HG03460 (cell line): ENCODE measurements around the gene CCDC27.
"Not testable (repeated sequence)": the region's sequence is repeated elsewhere in the genome, so short reads cannot be mapped to it uniquely, and the experiment has no call there.

Experiments
- ATAC-seq: cut with Tn5 transposase; IDR thresholded peaks from one replicate; pipeline ENCODE4 v1.9.1; 2021; ENCODE audit not compliant: unreplicated experiment

Gene CCDC27

GRCh38 chr1:3735027-3735681, 17.1 kb upstream of the CCDC27 start:
- no peak for ATAC-seq

GRCh38 chr1:3735688-3736087, 16.6 kb upstream of the CCDC27 start:
- no peak for ATAC-seq

DNA sequence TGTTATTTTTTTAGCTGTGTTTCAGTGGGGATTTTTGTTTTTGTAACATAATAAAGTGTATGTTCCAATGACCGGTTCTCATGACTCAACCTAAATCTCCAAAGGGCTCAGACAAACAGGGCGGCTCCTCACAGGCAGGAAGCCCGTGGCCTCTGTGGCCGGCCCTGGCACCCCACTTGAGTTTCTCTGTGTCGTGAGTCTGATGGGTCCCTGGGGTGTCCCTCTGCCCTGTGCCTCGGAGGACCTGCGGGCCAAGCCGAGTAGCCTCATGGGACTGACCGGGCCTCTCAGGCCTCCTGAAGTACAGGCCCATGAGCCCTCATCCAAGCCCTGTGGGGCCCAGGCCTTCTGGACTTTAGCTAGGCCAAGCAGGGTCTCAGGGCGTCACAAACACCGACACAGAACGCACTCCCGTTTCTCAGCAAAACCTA, 16.1 kb upstream of the CCDC27 start:
- no peak for ATAC-seq

- ATAC-seq, result no peak
These were observed 15.5 kb upstream of the CCDC27 start for GRCh38 chr1:3736708-3737107.

DNA sequence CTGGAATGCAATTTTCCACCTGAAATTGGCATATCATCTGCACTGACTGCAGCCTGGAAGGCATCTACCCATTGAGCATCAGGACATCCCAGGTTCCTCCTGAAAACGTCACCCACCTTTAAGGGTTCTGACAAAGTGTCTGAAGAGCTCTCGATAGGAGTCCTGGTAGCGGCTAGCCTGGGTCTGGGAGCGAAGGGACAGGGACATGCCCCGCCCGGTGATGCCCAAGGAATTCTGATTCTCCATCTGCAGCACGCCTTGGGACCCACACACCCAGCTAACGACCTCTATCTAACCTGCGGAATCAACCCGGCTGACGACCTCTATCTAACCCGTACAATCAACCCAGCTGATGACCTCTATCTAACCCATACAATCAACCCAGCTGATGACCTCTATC, 13.3 kb upstream of the CCDC27 start:
- no peak for ATAC-seq

- no peak for ATAC-seq
These were observed 12.2 kb upstream of the CCDC27 start for GRCh38 chr1:3740042-3740441.

DNA sequence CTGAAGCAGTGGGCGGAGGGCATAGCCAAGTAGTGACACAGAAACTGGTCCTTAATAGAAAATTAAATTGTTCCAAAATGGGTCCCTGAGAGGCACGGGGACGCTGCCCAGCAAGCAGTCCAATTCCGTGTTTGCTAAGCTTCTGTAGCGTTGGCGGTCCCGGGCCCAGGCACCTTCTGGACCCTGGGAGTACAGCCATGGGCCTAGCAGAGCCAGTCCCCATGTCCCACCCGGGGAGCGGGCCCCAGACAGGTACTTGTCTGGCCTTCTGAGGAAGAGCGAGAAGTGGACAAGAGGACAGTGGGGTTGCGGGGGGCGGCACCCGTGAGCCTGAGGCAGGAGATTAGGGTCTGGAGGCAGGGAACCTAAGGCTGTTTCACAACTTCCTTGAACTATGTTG, 11.5 kb upstream of the CCDC27 start:
- ATAC-seq, result no peak

DNA sequence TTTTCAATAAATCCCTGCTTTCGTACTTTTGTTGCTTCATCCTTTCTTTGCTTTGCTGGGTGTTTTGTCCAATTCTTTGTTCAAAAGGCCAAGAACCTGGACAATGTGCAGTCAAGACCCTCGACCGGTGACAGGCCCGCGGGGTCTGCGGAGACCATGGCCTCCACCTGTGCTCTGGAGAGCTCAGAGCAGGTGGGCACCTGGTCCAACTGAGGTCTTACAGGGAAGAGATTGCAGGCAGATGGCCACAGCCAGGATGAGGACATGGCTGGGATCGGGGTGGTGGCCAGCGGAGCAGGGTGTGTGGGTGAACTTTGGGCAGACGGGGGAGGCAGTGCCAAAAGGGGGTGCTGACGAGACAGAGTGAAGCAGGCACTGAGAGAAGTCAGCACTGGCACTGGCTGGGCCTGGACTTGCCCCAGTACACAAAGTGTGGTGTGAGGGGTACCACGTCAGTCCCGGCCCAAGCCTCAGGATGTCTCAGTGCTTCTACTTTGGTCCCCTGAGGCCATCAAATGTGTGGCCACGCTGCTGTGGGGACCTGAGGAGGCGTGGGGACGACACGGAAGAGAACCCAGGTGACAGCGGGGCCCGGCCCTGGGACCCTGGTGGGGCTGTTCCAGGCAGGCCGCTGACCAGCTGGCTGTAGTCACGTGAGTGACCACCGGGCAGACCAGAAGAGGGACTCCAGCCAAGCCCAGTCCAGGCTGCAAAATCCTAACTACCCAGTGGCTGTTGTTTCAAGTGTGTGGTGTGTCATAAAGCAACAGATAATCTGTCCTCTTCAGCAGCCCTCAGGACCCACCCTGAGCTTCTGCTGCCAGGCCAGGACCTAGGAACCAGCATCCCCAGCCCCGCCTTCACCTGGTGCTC, 10.4 kb upstream of the CCDC27 start:
- ATAC-seq, result no peak

- ATAC-seq, result no peak
These were observed 9.6 kb upstream of the CCDC27 start for GRCh38 chr1:3742439-3743298.

DNA sequence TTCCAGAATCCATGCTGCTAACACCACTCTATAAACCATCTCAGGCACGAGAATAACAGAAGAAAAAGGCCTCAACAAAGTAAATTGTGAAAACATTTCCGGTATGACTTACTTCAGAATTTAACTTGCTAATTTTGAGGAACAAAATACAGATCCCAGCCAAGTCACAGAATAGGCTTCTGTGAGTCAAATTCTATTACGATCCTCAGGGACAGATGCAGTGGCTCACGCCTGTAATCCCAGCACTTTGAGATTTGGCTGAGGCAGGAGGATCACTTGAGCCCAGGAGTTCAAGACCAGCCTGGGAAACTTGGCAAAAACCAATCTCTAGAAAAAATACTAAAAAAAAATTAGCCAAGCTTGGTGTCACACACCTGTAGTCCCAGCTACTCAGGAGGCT, 8.8 kb upstream of the CCDC27 start:
- no peak for ATAC-seq

GRCh38 chr1:3743826-3744225, 8.4 kb upstream of the CCDC27 start:
- no peak for ATAC-seq

- no peak for ATAC-seq
These were observed 7.6 kb upstream of the CCDC27 start for GRCh38 chr1:3744646-3745045.

DNA sequence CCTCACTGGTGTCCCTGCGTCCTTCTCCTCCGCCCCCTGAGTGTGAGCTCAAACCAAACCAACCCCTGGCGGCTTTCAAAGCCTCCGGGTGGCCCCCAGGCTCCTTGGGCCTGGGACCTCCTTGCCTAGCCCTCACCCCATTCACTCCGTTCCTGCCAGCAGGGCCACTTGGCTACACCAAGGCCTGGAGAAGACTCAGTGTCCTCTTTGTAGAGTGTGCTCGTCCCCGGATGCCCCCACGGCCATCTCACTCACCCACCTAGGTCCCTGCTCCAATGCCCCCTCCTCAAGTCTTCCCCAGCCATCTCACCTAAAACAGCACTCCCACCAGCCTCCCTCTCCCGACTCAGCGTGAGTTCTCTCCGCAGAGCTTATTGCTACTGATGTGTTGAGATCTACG, 7.2 kb upstream of the CCDC27 start:
- no peak for ATAC-seq

DNA sequence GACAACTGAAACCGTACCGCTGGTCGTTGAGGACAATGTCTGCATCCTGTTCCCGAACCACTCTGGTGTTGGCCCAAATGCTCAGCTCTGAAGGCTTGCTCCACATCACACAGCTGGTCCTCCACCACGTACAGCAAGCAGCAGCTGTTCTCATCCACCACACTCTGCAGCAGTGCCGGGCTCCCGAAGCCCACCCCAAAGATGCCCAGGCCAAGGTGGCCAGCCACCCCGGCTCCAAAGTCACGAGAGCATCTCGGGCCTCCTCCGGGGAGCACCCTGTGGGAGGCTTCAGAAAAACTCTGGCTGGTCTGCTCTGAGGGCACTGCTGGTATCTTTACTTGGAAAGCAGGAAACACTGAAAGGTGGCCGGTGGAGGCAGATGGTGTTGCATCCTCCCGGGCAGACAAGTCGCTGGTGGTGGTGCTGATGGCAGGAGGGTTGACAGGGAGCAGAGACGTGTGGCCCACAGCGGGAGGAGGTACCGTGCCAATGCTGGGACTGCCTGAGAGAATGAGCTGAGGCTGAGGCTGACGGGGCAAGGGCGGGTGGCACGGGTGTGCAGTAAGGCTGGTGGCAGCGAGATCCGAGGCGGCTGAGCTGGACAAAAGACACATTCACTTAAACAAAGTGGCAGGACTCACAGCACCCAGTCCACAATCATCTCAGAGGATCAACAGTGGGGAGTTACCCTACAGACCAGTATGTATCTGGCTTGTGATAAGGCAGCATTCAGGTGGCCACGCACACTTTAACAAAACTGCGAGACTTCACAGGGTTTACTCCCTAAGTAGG, 6.5 kb upstream of the CCDC27 start:
- no peak for ATAC-seq

- no peak for ATAC-seq
These were observed 5.8 kb upstream of the CCDC27 start for GRCh38 chr1:3746389-3746829.

- ATAC-seq, result peak; percentile 75
These were observed 5.3 kb upstream of the CCDC27 start for GRCh38 chr1:3746830-3747521.

- ATAC-seq, result no peak
These were observed 4.8 kb upstream of the CCDC27 start for GRCh38 chr1:3747522-3747848.

- no peak for ATAC-seq
These were observed 4.3 kb upstream of the CCDC27 start for GRCh38 chr1:3747903-3748302.

DNA sequence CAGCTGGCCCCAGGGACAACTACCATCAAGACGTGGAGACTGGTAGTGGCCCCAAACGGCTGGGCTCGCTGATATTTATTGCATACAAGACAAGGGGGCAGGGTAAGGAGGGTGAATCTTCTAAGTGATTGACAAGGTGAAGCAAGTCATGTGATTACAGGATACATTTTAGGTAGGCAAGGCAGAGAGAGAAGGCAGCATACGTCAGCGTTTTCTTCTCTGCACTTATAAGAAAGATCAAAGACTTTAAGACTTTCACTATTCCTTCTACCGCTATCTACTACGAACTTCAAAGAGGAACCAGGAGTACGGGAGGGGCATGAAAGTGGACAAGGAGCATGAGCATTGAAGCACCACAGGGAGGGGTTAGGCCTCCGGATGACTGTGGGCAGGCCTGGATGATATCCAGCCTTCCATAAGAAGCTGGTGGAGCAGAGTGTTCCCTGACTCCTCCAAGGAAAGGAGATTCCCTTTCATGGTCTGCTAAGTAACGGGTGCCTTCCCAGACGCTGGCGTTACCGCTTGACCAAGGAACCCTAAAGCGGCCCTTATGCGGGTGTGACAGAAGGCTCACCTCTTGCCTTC, 3.8 kb upstream of the CCDC27 start:
- ATAC-seq, result not testable (repeated sequence)

DNA sequence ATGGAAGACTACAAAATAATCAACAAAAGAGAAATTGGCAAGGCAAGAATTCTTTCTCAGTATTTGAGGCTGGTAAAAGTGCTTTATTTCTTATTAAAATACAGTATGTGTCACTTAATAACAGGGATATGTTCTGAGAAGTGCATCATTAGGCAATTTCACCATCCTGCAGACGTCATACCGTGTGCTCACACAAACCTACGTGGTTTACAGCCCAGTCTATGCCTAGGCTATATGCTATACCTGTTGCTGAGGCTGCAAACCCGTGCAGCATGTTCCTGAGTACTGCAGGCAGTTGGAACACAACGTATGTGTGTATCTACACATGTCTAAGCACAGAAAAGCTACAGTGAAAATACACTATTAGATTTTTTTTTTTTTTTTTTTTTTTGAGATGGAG, 2.7 kb upstream of the CCDC27 start:
- ATAC-seq, result no peak
